GM19328 (cell line): Measurements from ENCODE around the gene SEMA4C.

Experiments
- ATAC-seq: cut with Tn5 transposase; IDR thresholded peaks from one replicate; pipeline ENCODE4 v1.9.1; 2021; ENCODE audit warnings: mild to moderate bottlenecking, moderate library complexity; ENCODE audit not compliant: unreplicated experiment

Gene SEMA4C

GRCh38 chr2:96881349-96882195 lies 11.7 kb upstream of the SEMA4C start:
- ATAC-seq: no peak

- no peak for ATAC-seq
Measured at GRCh38 chr2:96880891-96881273, 11.0 kb upstream of the SEMA4C start.

- ATAC-seq: no peak
Measured at GRCh38 chr2:96879545-96880040, 9.7 kb upstream of the SEMA4C start.

GRCh38 chr2:96878796-96879544 lies 9.1 kb upstream of the SEMA4C start:
- no peak for ATAC-seq

GRCh38 chr2:96878171-96878570 lies 8.3 kb upstream of the SEMA4C start:
- no peak for ATAC-seq

- ATAC-seq: no peak
Measured at GRCh38 chr2:96877631-96878092, 7.8 kb upstream of the SEMA4C start.

- ATAC-seq: no peak
Measured at GRCh38 chr2:96877042-96877451, 7.2 kb upstream of the SEMA4C start.

- ATAC-seq: no peak
Measured at GRCh38 chr2:96876269-96877041, 6.6 kb upstream of the SEMA4C start.

GRCh38 chr2:96875498-96876268 lies 5.8 kb upstream of the SEMA4C start:
- ATAC-seq: no peak

GRCh38 chr2:96874198-96874831 lies 4.4 kb upstream of the SEMA4C start:
- no peak for ATAC-seq

GRCh38 chr2:96873651-96874096 lies 3.8 kb upstream of the SEMA4C start:
- no peak for ATAC-seq

- ATAC-seq: no peak
Measured at GRCh38 chr2:96872591-96873349, 2.9 kb upstream of the SEMA4C start.

- no peak for ATAC-seq
Measured at GRCh38 chr2:96870626-96871255, 861 bp upstream of the SEMA4C start.

GRCh38 chr2:96869281-96869821 lies 529 bp downstream of the SEMA4C start:
- ATAC-seq: no peak

GRCh38 chr2:96868555-96869280 lies 1.2 kb downstream of the SEMA4C start:
- no peak for ATAC-seq

- no peak for ATAC-seq
Measured at GRCh38 chr2:96867756-96868554, 1.9 kb downstream of the SEMA4C start.
